Fibroblast of lung (primary cell): Measurements from ENCODE around the gene ASB14. TPM values are rescaled to one million over a fixed set of nuclear protein-coding genes. Genes with fewer than 3 reads are reported as not detected.
"Not testable (repeated sequence)": the region's sequence is repeated elsewhere in the genome, so short reads cannot be mapped to it uniquely, and the experiment has no call there.

Experiments
- DNase-seq, 2 donors: peaks; one replicate each; pipeline versions ENCODE4 v3.0.0 to v3.0.0-alpha.2; 2010; ENCODE audit warnings: low read depth in 2 of 2
- H2AFZ ChIP-seq: 2 replicates; pipeline ENCODE4 v1.5.1; 2012; ENCODE audit warnings: low read length, control low read depth, inconsistent platforms
- H3K27ac ChIP-seq: 2 replicates; pipeline ENCODE4 v1.5.1; 2011; ENCODE audit warnings: low read length, control low read depth; ENCODE audit not compliant: insufficient read depth
- H3K27me3 ChIP-seq: 2 replicates; pipeline ENCODE4 v1.5.1; 2011; ENCODE audit warnings: mild to moderate bottlenecking, low read length; ENCODE audit not compliant: control insufficient read depth, insufficient read depth
- H3K36me3 ChIP-seq: 2 replicates; pipeline ENCODE4 v1.5.1; 2011; ENCODE audit warnings: low read length; ENCODE audit not compliant: control insufficient read depth, insufficient read depth
- H3K4me1 ChIP-seq: 2 replicates; pipeline ENCODE4 v1.5.1; 2011; ENCODE audit warnings: low read length; ENCODE audit not compliant: control insufficient read depth, insufficient read depth; ENCODE audit errors: extremely low read depth
- H3K4me2 ChIP-seq: 2 replicates; pipeline ENCODE4 v1.5.1; 2011; ENCODE audit warnings: low read length, control low read depth; ENCODE audit not compliant: insufficient read depth; ENCODE audit errors: extremely low read depth
- H3K4me3 ChIP-seq, 4 experiments: fragments of 200-600 bp in 1 of 4; sonication (generic) in 1 of 4; replicated peaks in 1 of 4; 2 replicates each; pipeline ENCODE4 v1.5.1; 2011 to 2016; ENCODE audit warnings: low read length in 4 of 4, low read depth in 3 of 4, mild to moderate bottlenecking in 3 of 4, control low read depth in 2 of 4, inconsistent platforms in 1 of 4, mixed read lengths in 1 of 4; ENCODE audit not compliant: insufficient read depth in 1 of 4; ENCODE audit errors: control extremely low read depth in 1 of 4
- H3K79me2 ChIP-seq: 2 replicates; pipeline ENCODE4 v1.5.1; 2012; ENCODE audit warnings: mild to moderate bottlenecking, low read length, inconsistent platforms; ENCODE audit not compliant: control insufficient read depth, insufficient read depth
- H3K9ac ChIP-seq: 2 replicates; pipeline ENCODE4 v1.5.1; 2011; ENCODE audit warnings: mild to moderate bottlenecking, low read length, control low read depth; ENCODE audit not compliant: insufficient read depth
- H3K9me3 ChIP-seq: 2 replicates; pipeline ENCODE4 v1.5.1; 2012; ENCODE audit warnings: low read depth, low read length; ENCODE audit not compliant: control insufficient read depth, insufficient read depth
- H4K20me1 ChIP-seq: 2 replicates; pipeline ENCODE4 v1.5.1; 2011; ENCODE audit warnings: low read length; ENCODE audit not compliant: control insufficient read depth, insufficient read depth; ENCODE audit errors: extremely low read depth
- EZH2 ChIP-seq: IDR thresholded peaks from 2 replicates; pipeline ENCODE4 v1.5.1; 2012; ENCODE audit warnings: low read length, control low read depth, mild to moderate bottlenecking; ENCODE audit errors: missing control alignments
- polyA plus RNA-seq, 2 donors: library from polyadenylated mRNA; depleted of rRNA in 1 of 2; stranded (reverse) in 1 of 2; unstranded in 1 of 2; fragments of >200 nt; gene quantifications; 2 replicates each; pipeline ENCODE4 v1.2.1, GENCODE V29; 2011 to 2012; ENCODE audit warnings: missing spikeins in 1 of 2
- total RNA-seq: library from RNA; depleted of rRNA; stranded (reverse); fragments of >200 nt; gene quantifications from 2 replicates; pipeline ENCODE4 v1.2.1, GENCODE V29; 2014
- TF ChIP-seq, protein P1 (sequence below), 2 donors: IDR thresholded peaks in 1 of 2; conservative IDR thresholded peaks in 1 of 2; 1 replicate in 1 of 2; 2 replicates in 1 of 2; pipeline ENCODE4 v1.5.1; 2011 to 2012; ENCODE audit warnings: low read length in 2 of 2, control low read depth in 1 of 2, inconsistent platforms in 1 of 2, low read depth in 1 of 2, mild to moderate bottlenecking in 1 of 2

Gene ASB14
- total and polyA plus RNA-seq, 2 donors (not counting 1 experiment from before 2014, with no cell fraction given) = not detected

DNA sequence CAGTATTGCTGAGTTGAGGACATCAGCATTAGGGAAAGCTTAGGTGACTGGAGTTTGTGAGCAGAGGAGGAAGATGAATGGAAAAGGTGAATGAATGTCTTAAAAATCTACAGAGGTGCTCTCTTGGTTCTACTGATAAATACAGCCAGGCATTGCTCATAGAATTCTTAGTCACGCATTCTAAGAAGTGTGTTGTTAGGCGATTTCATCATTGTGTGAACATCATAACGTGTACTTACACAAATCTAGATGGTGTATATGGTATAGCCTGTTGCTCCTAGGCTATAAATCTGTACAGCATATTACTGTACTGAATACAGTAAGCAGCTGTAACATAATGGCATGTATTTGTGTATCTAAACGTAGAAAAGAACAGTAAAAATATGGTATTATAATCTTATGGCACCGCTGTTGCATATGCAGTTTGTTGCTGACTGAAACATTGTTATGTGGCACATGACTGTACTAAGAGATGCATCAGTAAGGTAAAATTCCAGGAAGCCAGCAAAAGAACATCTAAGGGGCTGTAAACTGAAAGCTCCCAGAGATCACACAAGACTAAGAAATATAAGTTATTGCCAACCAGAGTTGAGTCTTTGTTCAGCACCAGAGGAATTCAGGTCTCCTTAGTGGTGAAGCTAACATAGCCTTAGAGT, 42.9 kb upstream of the ASB14 start:
- no peak for DNase-seq
- Histone ChIP-seq H3K4me1 (no peaks in the 10 kb centered on the region), H3K79me2 (no peaks in the 10 kb centered on the region), H4K20me1 (no peaks in the 10 kb centered on the region), H2AFZ (no peak overlapping the region), H3K36me3 (no peaks in the 10 kb centered on the region), H3K27ac (no peak overlapping the region), H3K4me3 (no peak overlapping the region), H3K9ac (no peak overlapping the region), H3K27me3 (no peaks in the 10 kb centered on the region), H3K4me2 (no peak overlapping the region), H3K9me3 (no peaks in the 10 kb centered on the region)
- TF ChIP-seq, protein P1, sequence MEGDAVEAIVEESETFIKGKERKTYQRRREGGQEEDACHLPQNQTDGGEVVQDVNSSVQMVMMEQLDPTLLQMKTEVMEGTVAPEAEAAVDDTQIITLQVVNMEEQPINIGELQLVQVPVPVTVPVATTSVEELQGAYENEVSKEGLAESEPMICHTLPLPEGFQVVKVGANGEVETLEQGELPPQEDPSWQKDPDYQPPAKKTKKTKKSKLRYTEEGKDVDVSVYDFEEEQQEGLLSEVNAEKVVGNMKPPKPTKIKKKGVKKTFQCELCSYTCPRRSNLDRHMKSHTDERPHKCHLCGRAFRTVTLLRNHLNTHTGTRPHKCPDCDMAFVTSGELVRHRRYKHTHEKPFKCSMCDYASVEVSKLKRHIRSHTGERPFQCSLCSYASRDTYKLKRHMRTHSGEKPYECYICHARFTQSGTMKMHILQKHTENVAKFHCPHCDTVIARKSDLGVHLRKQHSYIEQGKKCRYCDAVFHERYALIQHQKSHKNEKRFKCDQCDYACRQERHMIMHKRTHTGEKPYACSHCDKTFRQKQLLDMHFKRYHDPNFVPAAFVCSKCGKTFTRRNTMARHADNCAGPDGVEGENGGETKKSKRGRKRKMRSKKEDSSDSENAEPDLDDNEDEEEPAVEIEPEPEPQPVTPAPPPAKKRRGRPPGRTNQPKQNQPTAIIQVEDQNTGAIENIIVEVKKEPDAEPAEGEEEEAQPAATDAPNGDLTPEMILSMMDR (conservative IDR thresholded peaks at IDR 0.05 in 1 of 2, IDR thresholded peaks at IDR 0.05 in 1 of 2; ENCODE audit: low read depth in 1 of 2, low read length in 2 of 2) = no peak
- TF ChIP-seq EZH2 = no peak

DNA sequence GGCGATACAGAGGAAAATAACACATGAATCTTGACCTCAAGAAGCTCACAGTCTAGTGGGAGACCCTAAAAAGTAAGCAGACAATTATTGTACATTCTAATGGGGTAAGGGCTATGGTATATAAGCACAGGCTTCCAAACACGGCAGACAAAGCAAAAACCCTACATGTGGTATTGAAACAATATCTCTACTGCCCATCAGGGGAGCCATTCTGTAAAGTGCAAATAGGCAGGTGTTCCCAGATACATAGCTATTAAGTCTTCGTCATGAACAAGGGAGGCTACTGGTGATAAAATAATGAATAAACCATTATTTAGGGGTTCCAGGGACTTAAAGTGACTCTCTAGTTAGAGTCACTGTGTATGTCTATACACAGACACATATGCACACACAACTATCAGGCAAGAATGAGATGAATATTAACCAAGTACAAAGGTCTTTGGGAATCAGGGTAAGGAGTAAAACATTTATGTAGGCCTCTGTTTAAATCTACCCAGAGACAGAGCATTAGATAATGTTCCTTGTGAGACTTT, 38.7 kb upstream of the ASB14 start:
- TF ChIP-seq, protein P1 (conservative IDR thresholded peaks at IDR 0.05 in 1 of 2, IDR thresholded peaks at IDR 0.05 in 1 of 2; ENCODE audit: low read depth in 1 of 2, low read length in 2 of 2) = no peak
- no peak for TF ChIP-seq EZH2
- no peak for DNase-seq

DNA sequence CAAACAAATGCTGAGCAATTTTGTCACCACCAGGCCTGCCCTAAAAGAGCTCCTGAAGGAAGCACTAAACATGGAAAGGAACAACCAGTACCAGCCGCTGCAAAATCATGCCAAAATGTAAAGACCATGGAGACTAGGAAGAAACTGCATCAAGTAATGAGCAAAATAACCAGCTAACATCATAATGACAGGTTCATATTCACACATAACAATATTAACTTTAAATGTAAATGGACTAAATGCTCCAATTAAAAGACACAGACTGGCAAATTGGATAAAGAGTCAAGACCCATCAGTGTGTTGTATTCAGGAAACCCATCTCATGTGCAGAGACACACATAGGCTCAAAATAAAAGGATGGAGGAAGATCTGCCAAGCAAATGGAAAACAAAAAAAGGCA, 34.0 kb upstream of the ASB14 start:
- not testable (repeated sequence) for H3K79me2 ChIP-seq, H3K4me1 ChIP-seq, H3K27ac ChIP-seq, H4K20me1 ChIP-seq, DNase-seq, H3K36me3 ChIP-seq, H3K9ac ChIP-seq, H3K4me3 ChIP-seq, H2AFZ ChIP-seq, H3K4me2 ChIP-seq, H3K27me3 ChIP-seq, H3K9me3 ChIP-seq

More for the DNA sequence above, 38.7 kb upstream of the ASB14 start:
- Histone ChIP-seq H3K27me3 (no peaks in the 10 kb centered on the region), H3K27ac (no peak overlapping the region), H3K4me1 (no peaks in the 10 kb centered on the region), H3K4me2 (no peak overlapping the region), H3K79me2 (no peaks in the 10 kb centered on the region), H4K20me1 (no peaks in the 10 kb centered on the region), H3K4me3 (no peak overlapping the region), H3K9ac (no peak overlapping the region), H2AFZ (no peak overlapping the region), H3K9me3 (no peaks in the 10 kb centered on the region), H3K36me3 (no peaks in the 10 kb centered on the region)
